Measurements from ENCODE around the gene DDX17. TPM values are rescaled to one million over a fixed set of nuclear protein-coding genes. Genes with fewer than 3 reads are reported as not detected.

The DDX17 gene
- total RNA-seq, 1 experiment from 2014 or later, result 156 TPM

DNA sequence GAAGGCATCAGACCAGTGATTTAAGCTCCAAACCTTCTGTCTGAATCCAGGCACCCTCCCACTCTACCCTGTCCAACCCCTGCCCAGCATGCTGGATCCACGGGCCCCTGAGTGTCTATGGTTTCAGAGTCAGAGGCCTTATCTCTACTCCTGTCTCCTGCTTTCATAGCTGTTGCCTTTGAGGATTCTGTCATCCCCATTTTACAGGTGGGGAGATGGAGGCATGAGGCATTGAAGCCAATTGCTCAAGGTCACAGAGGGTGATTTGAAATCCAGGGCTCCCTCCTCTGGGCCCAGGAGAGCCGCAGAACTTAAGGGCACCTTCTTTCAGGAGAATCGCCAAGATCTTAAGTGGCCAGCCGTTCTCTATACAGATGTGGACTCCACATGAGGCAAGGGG is 54.2 kb downstream of the DDX17 start:
- DNase-seq (ENCODE audit: extremely low read depth, low read depth), result no peak

DNA sequence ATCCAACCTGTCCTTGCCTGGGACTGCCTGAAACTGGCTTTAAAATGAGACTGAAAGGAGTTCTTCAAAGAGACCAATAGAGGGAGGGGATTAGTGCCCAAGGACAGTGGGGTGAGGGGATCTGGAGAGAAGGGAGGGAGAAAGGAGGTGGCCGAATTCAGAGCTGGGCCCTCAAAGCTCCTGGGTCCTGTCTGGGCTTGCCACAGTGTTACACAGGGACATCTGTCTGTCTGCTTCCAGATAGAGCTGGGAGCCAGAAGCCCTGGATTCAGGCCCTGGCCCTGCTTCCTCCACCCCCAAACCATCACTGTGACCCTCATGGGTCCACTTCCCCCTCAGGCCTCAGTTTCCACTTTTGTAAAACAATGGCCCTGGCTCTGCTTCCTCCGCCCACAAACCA is 54.7 kb downstream of the DDX17 start:
- DNase-seq (ENCODE audit: extremely low read depth, low read depth), result no peak

DNA sequence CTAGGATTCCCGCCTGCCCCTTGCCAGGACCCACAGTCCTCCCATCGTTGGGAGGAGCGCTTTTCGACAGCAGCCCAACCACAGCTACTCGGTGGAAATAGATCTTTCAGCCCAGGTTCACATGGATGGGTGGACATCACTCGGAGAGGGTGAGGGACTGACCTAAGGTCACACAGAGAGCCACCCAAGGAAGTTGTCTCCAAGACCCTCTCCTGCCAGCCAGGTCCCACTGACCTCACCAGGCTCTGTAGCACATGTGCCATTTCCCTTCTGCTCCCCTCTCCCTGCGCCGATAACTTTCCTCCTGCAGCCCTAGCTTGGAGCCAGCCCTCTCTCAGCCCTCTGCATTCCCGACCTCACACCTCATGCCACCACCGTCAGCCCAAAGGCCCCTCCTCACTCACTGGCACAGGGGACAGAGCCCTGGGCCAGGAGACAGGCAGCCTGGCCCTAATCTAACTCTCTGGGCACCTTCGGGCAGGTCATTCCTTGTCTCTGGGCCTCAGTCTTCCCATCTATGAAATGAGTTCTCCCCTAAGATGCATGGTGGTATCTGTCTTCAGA is 55.8 kb downstream of the DDX17 start:
- DNase-seq (ENCODE audit: extremely low read depth, low read depth), result no peak

DNA sequence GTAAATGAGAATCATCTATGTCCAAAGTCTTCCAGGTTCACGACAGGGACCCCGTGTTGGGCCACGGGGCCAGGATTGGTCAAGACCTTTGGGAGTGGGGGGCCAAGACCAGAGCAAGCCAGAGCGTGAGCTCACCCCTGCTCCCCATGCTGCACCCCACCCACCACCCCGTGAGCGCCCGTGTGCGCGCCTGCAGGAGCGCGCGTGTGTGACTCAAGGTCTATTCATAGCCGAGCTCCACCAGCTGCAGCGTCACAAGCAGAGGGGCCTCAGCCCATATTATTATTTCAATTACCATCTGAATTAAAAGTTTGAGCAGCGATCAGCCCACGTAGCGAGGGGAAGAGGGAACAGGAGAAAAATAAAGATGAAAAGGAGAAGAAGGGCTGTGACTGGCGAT is 56.3 kb downstream of the DDX17 start:
- DNase-seq (ENCODE audit: extremely low read depth, low read depth), result no peak

DNA sequence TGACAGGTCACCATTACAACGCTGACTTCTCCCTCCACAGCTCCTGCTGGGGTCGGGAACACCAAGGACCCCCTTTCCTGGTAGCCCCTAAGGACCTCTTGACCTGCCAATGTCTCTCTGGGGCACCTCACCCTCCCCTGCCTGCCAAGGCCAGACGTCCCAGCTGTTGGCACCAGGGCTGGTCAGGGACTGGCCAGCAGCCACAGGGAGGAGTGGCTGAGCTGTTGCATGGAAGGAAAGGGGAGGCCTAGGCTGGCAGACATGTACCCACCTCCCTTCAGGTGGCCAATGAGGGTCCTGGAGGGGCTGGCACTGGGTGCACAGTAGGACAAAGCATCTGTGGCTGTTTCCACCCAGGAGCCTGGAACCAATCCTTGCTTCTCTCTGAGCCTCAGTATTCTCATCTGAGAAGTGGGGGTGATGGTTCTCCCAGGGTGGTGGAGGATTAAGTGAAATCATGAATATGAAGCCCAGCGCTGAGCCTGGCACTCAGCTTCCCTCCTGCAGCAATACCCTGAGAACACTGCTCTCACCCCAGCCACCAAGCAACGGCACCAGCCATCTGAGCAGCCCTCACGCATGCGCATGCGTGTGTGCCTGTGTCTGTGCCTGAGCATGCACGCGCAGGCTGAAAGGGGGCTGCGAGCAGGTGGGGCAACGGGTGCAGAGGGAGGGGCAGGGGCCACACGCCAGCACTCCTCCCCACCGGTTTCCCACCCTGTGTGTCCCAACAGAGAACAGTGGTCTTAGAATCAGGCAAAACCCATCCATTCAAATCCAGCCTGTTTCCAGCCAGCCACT is 57.0 kb downstream of the DDX17 start:
- no peak for DNase-seq (ENCODE audit: extremely low read depth, low read depth)

DNA sequence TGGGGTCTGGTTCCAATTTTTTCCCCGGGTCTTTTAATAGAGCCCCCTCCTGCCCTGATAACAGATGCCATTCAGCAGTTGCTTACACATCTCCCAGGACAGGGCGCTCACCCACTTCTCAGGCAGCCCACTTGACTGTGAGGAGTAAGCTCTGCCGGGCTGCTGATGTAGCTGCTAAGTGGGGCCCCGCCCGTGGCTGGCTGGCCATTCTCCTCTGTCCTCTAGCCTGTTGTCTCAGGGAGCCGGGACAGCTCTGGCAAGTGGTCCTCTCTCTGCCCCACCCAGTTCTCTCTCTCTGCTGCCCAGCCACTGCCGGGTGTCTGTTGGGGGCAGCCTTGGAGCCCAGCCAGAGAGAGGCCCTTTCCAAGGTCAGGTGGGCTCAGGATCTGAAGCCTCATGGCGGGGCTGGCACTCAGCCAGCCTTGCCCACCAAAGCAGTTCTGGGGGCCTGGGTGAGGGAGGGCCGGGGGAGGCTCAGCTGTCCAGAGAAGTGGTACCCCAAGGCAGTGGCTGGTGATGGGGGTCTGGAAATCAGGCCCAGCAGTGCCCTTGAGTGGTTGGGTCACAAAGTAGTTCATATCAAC is 60.0 kb downstream of the DDX17 start:
- no peak for DNase-seq (ENCODE audit: extremely low read depth, low read depth)

DNA sequence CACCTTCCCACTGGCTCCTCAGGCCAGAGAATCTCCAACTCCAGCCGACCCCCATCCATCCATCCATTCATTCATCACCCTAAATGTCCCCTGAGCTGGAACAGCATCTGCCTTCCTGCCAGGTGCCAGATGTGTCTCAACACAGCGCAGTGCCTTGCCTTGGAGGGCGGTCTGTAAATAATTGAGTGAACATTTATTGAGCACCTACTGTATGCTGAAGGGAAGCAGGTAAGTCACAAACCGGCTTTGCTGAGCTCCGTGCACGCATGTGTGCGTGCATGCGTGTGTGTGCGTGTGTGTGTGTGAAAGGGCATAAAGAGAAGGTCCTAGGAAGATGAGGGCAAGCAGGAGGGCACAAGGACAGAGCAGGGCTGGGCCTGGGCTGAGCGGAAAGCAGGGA is 61.3 kb downstream of the DDX17 start:
- no peak for DNase-seq (ENCODE audit: extremely low read depth, low read depth)

DNA sequence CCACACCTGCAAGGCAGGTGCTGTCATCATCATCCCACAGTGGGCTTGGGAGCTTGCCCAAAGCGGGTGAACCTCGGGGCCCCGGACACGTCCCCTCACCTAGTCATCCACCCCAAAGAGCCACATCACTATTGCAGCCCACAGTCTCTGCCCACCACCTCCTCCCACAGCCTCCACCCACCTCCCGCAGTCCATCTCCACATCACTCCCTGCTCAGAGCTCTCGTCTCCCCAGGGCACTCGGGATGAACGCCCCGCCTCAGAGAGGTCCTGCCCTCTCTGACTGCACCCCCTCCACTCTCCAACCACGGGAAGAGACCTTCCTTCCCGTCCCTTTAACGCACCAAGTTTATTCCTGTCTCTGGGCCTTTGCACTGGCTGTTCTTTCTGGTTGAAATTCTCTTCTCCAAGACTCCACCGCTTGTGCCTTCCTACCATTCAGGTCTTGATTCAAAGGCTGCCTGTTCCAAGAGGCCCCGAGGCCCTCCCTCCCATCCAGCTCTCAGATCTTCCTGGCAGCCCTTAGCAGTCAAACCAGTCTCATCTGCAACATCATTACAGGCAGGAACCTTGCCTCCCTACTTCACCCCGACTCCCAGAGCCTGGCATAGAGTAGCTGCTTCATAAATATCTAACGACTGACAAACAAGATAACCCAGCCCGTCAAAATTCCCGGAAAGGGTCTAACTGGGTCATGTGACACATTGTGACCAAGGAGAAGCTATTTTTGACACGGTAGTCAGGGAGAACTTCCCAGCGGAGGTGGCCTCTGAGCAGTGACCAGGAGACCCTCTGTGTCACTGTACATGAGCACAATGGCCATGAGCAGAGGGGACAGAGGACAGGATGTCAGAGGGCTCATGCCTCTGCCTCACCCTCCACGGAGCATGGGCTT is 62.2 kb downstream of the DDX17 start:
- DNase-seq (ENCODE audit: extremely low read depth, low read depth), result no peak

DNA sequence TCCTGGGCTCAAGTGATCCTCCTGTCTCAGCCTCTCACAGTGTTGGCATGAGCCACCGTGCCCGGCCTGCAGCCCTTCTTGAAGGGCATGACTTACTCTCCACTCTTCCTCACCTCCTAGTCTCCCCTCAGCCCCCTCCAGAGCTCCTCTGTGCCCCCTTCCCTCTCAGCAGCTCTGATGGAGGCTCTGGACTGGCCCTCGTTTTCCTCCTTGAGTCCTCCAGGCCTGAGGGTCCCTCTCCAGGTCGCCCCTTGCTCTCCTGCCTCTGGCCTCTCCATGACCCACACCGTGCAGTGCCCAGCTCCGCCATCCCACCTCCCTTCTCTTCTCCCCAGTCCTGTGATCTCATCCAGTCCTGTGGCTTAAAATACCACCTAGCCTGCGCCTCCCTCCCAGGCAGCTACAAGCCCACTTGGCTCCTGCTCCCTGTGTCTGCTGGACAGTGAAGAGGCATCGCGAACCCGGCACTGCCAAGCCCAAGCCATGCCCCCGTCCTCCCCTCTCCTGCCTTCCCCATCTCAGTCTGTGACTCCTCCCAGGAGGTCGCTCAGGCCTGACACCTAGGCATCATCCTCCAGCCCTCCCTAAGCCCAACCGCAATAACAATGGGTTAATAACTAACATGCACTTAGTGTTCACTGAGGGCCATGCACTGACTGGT is 63.0 kb downstream of the DDX17 start:
- no peak for DNase-seq (ENCODE audit: extremely low read depth, low read depth)

DNA sequence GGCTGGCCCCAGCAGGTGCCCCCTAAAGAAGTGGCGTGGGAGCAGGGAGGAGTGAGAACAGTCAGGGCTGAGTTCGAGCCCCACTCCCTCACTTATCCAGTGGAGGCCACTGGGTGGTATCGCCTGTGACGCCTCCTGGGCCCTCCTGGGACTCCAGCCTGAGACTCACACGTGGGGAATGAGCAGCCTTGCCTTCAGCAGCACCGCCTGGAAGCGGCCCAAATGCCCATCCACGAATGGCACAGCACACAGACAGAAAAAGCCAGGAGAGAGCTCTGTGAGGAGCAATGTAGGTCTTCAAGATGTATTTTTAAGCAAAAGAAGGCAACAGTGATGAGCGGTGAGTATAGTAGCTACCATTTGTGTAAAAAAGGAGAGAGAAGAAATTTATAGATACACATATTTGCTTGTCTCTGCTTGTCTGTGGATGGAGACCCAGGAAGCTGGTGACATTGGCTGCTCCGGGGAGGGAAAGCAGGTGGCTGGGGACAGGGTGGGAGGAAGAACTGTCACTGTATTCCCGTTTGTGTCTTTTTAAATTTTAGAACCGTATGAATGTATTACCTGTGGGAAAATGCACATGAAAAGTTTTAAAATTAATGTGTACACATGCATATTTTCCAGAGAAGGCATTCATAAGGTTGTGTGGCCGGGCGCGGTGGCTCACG is 64.4 kb downstream of the DDX17 start:
- DNase-seq (ENCODE audit: extremely low read depth, low read depth), result no peak

DNA sequence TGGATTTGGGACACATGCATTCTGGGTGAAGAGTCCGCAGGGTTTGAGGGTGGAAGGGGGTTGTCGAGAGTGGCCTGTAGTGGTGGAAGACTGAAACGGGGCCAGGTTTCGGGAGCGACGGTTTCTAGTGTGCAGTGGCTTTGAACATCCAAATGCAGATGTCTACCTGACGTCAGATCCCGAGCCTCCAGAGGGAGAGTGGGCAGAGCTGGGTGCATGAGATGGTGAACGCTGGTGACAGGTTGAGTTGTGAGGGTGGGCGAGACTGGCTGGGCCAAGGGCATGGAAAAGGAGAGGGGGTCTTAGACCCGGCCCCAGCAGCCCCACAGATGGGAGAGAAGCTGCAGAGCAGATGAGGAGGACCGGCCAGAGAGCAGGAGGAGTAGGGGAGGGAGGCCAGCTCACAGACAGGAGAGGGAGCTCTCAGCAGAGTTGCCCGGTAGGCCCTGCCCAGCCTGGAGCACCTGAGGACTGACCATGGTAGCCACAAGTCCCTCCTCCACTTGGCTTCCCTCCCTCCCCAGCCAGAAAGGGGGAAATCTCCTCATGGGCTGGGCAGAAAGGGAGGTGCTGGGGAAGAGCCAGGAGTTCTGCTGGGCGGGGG is 65.3 kb downstream of the DDX17 start:
- no peak for DNase-seq (ENCODE audit: extremely low read depth, low read depth)

DNA sequence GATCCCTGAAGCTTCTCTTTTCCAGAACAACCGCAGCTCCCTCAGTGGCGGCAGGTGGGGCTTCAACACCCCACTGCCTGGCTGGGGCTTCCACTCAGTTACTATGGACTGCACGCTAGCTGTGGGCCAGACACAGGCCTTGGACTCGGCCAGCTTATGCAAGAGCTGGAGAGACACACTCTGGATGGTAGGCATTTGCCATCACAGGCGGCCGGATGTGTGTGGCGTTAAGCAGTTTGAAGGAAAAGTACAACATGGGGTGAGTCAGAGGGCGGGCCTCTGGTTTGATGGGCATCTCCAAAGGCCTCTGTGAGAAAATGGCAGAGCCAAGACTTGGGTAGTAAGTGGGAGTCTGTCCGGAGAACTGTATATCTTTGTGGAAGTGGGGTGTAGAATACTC is 68.7 kb downstream of the DDX17 start:
- no peak for DNase-seq (ENCODE audit: extremely low read depth, low read depth)

DNA sequence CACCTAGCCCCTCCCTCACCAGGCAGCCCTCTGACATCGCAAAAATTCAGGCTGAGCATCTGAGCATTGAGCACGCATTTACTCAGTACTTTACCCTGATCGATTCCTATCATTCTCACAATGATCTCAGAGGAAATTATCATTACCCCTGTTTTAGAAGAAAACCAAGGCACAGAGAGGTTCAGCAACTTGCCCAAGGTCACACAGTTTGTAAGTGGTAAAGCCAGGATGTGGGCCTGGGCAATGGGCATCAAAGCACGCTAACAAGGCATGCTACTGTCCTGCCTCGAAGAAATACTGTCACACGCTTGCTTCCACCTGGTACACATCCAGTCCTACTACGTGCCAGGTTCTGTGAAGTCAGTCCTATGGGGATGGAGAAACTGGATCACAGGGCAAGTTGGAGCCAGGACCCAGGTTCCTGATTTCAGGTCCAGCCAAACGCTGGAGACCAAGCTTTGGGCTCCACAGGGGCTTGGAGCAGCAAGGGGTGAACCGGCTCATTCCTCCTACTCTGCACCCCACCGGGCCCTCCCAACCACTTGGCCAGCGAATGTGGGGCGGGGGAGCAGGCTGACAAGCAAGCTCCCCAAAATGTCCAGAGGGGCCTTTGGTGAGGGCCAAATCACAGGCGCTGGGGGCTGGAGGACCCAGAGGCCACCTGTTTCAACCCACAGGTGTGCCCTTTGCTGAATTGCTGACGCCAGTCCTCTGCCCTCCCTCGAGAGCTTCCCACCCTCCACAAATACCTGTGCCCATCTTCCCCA is 69.3 kb downstream of the DDX17 start:
- DNase-seq (ENCODE audit: extremely low read depth, low read depth), result no peak

DNA sequence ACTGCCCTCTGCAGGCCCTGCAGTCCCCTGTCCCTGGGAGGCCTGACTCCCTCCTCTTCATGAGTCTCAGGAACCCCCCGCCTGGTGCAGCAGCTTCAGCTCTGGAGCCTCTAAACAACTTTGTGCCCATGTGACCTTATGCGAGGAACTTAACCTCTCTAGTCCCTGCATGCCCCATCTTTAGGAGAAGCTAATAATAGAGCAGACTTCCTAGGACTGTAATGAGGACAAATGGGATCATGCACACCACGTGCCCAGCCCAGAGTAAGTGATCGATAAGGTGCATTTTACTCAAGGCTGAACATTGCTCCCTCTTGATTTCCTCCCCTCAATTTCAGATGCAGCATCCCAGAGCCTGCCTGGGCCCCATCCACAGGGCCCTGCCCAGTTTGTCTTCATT is 70.1 kb downstream of the DDX17 start:
- DNase-seq (ENCODE audit: extremely low read depth, low read depth), result no peak

DNA sequence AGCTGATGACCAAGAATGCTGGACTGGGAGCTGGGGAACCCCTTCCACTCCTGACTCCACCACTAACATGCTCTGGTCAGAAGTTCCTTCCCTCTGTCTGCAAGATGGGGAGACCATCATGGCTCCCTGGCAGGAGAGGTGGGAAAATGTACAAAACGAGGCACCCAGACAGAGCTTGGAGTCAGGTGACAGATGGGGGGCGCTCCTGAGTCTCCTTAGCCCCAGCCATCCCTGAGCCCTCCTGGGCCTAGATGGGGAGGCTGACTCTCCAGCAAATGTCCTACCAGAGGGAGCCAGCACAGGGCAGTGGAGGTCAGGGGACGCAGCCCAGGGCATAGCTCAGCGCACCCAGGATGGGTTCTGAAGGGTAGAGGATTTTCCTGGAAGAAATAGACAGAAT is 71.1 kb downstream of the DDX17 start:
- DNase-seq (ENCODE audit: extremely low read depth, low read depth), result no peak

DNA sequence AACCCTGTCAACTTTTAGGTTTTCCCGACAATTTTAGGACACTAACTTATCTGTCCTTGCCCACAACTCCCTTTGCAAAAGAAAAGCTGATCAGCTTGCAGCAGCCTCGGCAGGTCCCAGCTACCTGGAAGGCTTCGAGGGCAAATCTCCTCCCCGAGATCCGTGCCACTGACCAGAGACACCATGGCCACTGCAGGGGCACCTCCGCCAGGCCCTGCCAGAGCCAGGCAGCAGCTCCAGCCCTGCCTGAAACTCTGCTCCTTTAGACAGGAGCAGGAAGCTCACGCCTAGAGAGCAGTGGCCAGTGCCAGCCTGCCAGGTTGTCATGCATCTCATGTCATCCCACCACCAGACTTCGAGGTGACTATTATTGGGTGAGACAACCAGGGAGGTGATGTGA is 72.2 kb downstream of the DDX17 start:
- DNase-seq (ENCODE audit: extremely low read depth, low read depth), result no peak
